Measurements from ENCODE around the gene PLGRKT. TPM values are rescaled to one million over a fixed set of nuclear protein-coding genes. Genes with fewer than 3 reads are reported as not detected.
"Not testable (repeated sequence)": the region's sequence is repeated elsewhere in the genome, so short reads cannot be mapped to it uniquely, and the experiment has no call there.

Gene PLGRKT
- total RNA-seq, 1 experiment from 2014 or later = 36.5 TPM

DNA sequence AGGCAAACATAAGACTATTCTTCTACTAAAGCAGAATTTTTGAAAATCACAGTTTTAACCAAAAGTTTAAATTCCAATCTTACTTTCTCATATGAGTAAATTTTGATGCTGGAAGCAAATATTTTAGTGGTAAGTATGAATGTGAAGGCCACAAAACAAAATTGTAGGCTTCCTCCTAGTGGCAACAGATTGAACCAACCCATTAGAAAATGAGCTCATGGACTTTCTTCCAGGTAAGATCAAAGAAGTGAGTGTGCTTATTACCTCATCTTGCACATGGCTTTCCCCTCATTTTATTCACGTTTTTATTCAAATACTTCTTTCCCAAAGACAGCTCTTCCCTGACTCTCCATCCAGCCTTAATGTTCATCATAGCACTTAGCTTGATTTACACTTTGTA lies 116.7 kb downstream of the PLGRKT start:
- peak; percentile 18 for DNase-seq (ENCODE audit: low read depth)

GRCh38 chr9:5316406-5316805 lies 121.3 kb downstream of the PLGRKT start:
- DNase-seq (ENCODE audit: low read depth) = not testable (repeated sequence)

GRCh38 chr9:5315187-5315923 lies 122.4 kb downstream of the PLGRKT start:
- DNase-seq (ENCODE audit: low read depth) = no peak

DNA sequence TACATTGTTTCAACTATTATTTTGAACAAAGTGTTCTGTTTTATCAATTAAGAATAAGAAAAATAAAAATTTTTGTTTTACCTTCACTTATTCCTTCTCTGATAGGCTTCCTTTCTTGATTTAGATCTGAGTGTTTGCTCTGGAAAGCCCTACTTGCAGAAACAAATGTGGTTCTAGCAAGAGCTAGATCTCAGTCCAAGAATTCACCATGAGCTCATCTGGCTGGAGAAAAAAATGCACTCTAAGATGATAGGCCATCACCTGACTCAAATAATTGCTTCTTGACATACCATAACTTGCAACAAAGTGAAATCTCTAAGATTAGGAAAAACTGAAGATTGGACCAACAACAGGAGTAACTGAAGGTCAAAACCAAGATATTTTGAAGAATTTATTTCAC lies 126.9 kb downstream of the PLGRKT start:
- no peak for DNase-seq (ENCODE audit: low read depth)

Small RNA genes lying within 50 kb of the gene (small RNA-seq; reads per million reads assigned to genes)
- gene AL135786.1 (not detected), gene HMGN2P31 (not detected)

Other genes starting within 250 kb of the PLGRKT start
- 0.33 and 0.39 TPM in 2 replicates for gene INSL4, start 206.5 kb downstream of the PLGRKT start, total RNA-seq (2014; rRNA removed; shearing (Covaris generic))
- gene RLN2, start 133.2 kb downstream of the PLGRKT start, total RNA-seq (2014; rRNA removed; shearing (Covaris generic)) = not detected in 2 replicates
- gene RLN1, start 98.0 kb downstream of the PLGRKT start, total RNA-seq (2014; rRNA removed; shearing (Covaris generic)) = not detected in 2 replicates
- 14.3 and 30.5 TPM in 2 replicates for gene CD274, start 12.6 kb upstream of the PLGRKT start, total RNA-seq (2014; rRNA removed; shearing (Covaris generic))
- gene PDCD1LG2, start 72.6 kb upstream of the PLGRKT start, total RNA-seq (2014; rRNA removed; shearing (Covaris generic)) = 4.0 and 4.5 TPM in 2 replicates
- 13.2 and 14.4 TPM in 2 replicates for gene RIC1, start 191.2 kb upstream of the PLGRKT start, total RNA-seq (2014; rRNA removed; shearing (Covaris generic))